Aorta (tissue), 5 donors: ENCODE results near the gene ZNF273. TPM values are rescaled to one million over a fixed set of nuclear protein-coding genes. Genes with fewer than 3 reads are reported as not detected.
"Not testable (repeated sequence)": the region's sequence is repeated elsewhere in the genome, so short reads cannot be mapped to it uniquely, and the experiment has no call there.

ENCODE experiments used
- ATAC-seq: fragments of 200-7000 bp; cut with Tn5 transposase; one replicate; pipeline ENCODE4 v1.9.1; 2022; ENCODE audit warnings: moderate library complexity; ENCODE audit not compliant: low FRiP score
- DNase-seq, 2 donors: peaks; one replicate each; pipeline ENCODE4 v3.0.0-alpha.2; 2020
- H3K27ac ChIP-seq, 2 donors: one replicate each; pipeline ENCODE4 v1.5.1; 2013; ENCODE audit warnings: low read length in 2 of 2, mild to moderate bottlenecking in 2 of 2, moderate library complexity in 2 of 2, control low read depth in 1 of 2, inconsistent platforms in 1 of 2, low read depth in 1 of 2
- H3K27me3 ChIP-seq, 2 donors: one replicate each; pipeline ENCODE4 v1.6.1; 2013; ENCODE audit warnings: control low read depth in 1 of 2, low read length in 1 of 2, mild to moderate bottlenecking in 1 of 2, moderate library complexity in 1 of 2; ENCODE audit not compliant: insufficient read depth in 2 of 2, control insufficient read depth in 1 of 2
- H3K36me3 ChIP-seq, 2 donors: one replicate each; pipeline ENCODE4 v1.6.1; 2013; ENCODE audit warnings: control low read depth in 1 of 2, low read length in 1 of 2, mild to moderate bottlenecking in 1 of 2; ENCODE audit not compliant: insufficient read depth in 2 of 2, control insufficient read depth in 1 of 2
- H3K4me1 ChIP-seq, 2 donors: one replicate each; pipeline ENCODE4 v1.6.1; 2013; ENCODE audit warnings: low read length in 2 of 2, control low read depth in 1 of 2, mild to moderate bottlenecking in 1 of 2, moderate library complexity in 1 of 2; ENCODE audit not compliant: insufficient read depth in 2 of 2, control insufficient read depth in 1 of 2
- H3K4me3 ChIP-seq, 2 donors: one replicate each; pipeline ENCODE4 v1.5.1; 2013; ENCODE audit warnings: low read length in 2 of 2, control low read depth in 1 of 2, mild to moderate bottlenecking in 1 of 2
- H3K9me3 ChIP-seq: one replicate; pipeline ENCODE4 v1.6.1; 2013; ENCODE audit warnings: mild to moderate bottlenecking, low read length; ENCODE audit not compliant: control insufficient read depth
- WGBS, 2 donors: extraction: QIAGEN DNeasy Blood & Tissue Kit; methylation state at CpG; one replicate each; pipeline ENCODE4 v1.1.7; 2013; 5-methylcytosine and 5-hydroxymethylcytosine counted together
- intact Hi-C, 2 donors: fragments of 100-400 bp; cut with DNase I; formaldehyde crosslinking; loops; one replicate each; pipeline versions ENCODE4 v1.14.2 to v1.15.0; 2022
- polyA plus RNA-seq, 2 donors: library from polyadenylated mRNA; stranded (reverse); fragments of 200-250 nt; gene quantifications; one replicate each; pipeline ENCODE4 v1.2.3, GENCODE V29; 2013
- total RNA-seq, 2 donors: library from RNA; stranded (reverse); fragmentation: NEBNext Ultra II Directional; extraction: Animal tissue kit (Norgen Biotek cat#: 25700); gene quantifications; one replicate each; pipeline ENCODE4 v1.2.1, GENCODE V29; 2021
- donor health status: healthy with polysubstance abuse.
- donor health status: Bipolar disorder and iron deficiency.
- donor health status: DM: no; HTN: no; CAD: no.
- donor health status: DM: no; HTN: no; CAD: no.
- donor health status: DM: yes; HTN: yes; CAD: no.

ZNF273 gene
- total and polyA plus RNA-seq, 4 donors: 1.9 to 15.7 (median 5.3) TPM

GRCh38 chr7:64907641-64908326 lies 4.7 kb downstream of the ZNF273 start:
- H3K36me3 ChIP-seq: no peaks in the 10 kb centered on the region
- no peak overlapping the region for H3K4me3 ChIP-seq
- ATAC-seq (no peak), DNase-seq (no peak)
- H3K27ac ChIP-seq: no peak overlapping the region
- intact Hi-C loops: loop anchor here in 1 of 2 donors (10.0 kb wide), 1 partner anchor 243 kb away; the partner anchor contains the start of gene ZNF107
- H3K27me3 ChIP-seq: no peaks in the 10 kb centered on the region
- no peaks in the 10 kb centered on the region for H3K9me3 ChIP-seq
- 47% methylated on average over 5 of the region's 5 CpGs for WGBS, 2 donors
- no peaks in the 10 kb centered on the region for H3K4me1 ChIP-seq

- Histone ChIP-seq H3K9me3 (no peaks in the 10 kb centered on the region), H3K4me1 (no peaks in the 10 kb centered on the region), H3K27ac (no peak overlapping the region), H3K36me3 (no peaks in the 10 kb centered on the region), H3K27me3 (no peaks in the 10 kb centered on the region), H3K4me3 (no peak overlapping the region)
- no peak for DNase-seq
- ATAC-seq: no peak
- intact Hi-C loops: loop anchor here in 1 of 2 donors (10.0 kb wide), 1 partner anchor 244 kb away; the partner anchor contains the start of gene ZNF107
- 79 to 93% methylated on average over 2 of the region's 2 CpGs for WGBS, 2 donors
These were observed 5.3 kb downstream of the ZNF273 start for GRCh38 chr7:64908358-64908757.

GRCh38 chr7:64914557-64914956 lies 11.5 kb downstream of the ZNF273 start:
- DNase-seq (no peak), ATAC-seq (no peak)
- Histone ChIP-seq H3K4me3 (no peak overlapping the region), H3K4me1 (no peaks in the 10 kb centered on the region), H3K27ac (no peak overlapping the region), H3K27me3 (no peaks in the 10 kb centered on the region), H3K36me3 (no peaks in the 10 kb centered on the region), H3K9me3 (no peaks in the 10 kb centered on the region)
- intact Hi-C loops: no loop called here
- 97% methylated on average over 3 of the region's 3 CpGs for WGBS, 2 donors

GRCh38 chr7:64915301-64915700 lies 12.2 kb downstream of the ZNF273 start:
- 92 to 94% methylated on average over 9 of the region's 9 CpGs for WGBS, 2 donors
- H3K27me3 ChIP-seq, H3K4me3 ChIP-seq, DNase-seq, H3K36me3 ChIP-seq, H3K4me1 ChIP-seq, H3K9me3 ChIP-seq, H3K27ac ChIP-seq, intact Hi-C loops, ATAC-seq: not testable (repeated sequence)

- H3K9me3 ChIP-seq, H3K4me1 ChIP-seq, H3K27ac ChIP-seq, intact Hi-C loops, H3K4me3 ChIP-seq, ATAC-seq, H3K27me3 ChIP-seq, DNase-seq, H3K36me3 ChIP-seq: not testable (repeated sequence)
- 94 to 99% methylated on average over 4 of the region's 4 CpGs for WGBS, 2 donors
These were observed 25.4 kb downstream of the ZNF273 start for GRCh38 chr7:64928252-64929187.

GRCh38 chr7:64934478-64934877 lies 31.4 kb downstream of the ZNF273 start:
- Histone ChIP-seq H3K9me3 (no peaks in the 10 kb centered on the region), H3K4me3 (no peak overlapping the region), H3K27me3 (no peaks in the 10 kb centered on the region), H3K4me1 (no peaks in the 10 kb centered on the region), H3K36me3 (no peaks in the 10 kb centered on the region), H3K27ac (no peak overlapping the region)
- ATAC-seq (no peak), DNase-seq (no peak)
- intact Hi-C loops: no loop called here
- WGBS, 2 donors: 93 to 98% methylated on average over 1 of the region's 1 CpG

GRCh38 chr7:64938540-64938939 lies 35.5 kb downstream of the ZNF273 start:
- no peaks in the 10 kb centered on the region for H3K27me3 ChIP-seq
- no peaks in the 10 kb centered on the region for H3K9me3 ChIP-seq
- H3K4me3 ChIP-seq: no peak overlapping the region
- 85 to 87% methylated on average over 1 of the region's 1 CpG for WGBS, 2 donors
- H3K4me1 ChIP-seq: no peaks in the 10 kb centered on the region
- H3K36me3 ChIP-seq: no peaks in the 10 kb centered on the region
- no peak for ATAC-seq
- no peak for DNase-seq
- intact Hi-C loops: no loop called here
- no peak overlapping the region for H3K27ac ChIP-seq

GRCh38 chr7:64940021-64940420 lies 36.9 kb downstream of the ZNF273 start:
- intact Hi-C loops, H3K27me3 ChIP-seq: not testable (repeated sequence)
- 94 to 97% methylated on average over 6 of the region's 6 CpGs for WGBS, 2 donors

More at GRCh38 chr7:64940021-64940420, 36.9 kb downstream of the ZNF273 start:
- DNase-seq, H3K4me1 ChIP-seq, H3K36me3 ChIP-seq, ATAC-seq, H3K9me3 ChIP-seq, H3K27ac ChIP-seq, H3K4me3 ChIP-seq: not testable (repeated sequence)
